Stimulated activated CD8-positive, alpha-beta memory T cell treated with anti-CD3 and anti-CD28 coated beads, Interleukin-4, amount 100 ng/mL, for 24 hours (primary cell): ENCODE data around the gene SLC1A1.
"Not testable (repeated sequence)": the region's sequence is repeated elsewhere in the genome, so short reads cannot be mapped to it uniquely, and the experiment has no call there.

ENCODE experiments used
- DNase-seq: peaks from one replicate; pipeline ENCODE4 v3.0.0-alpha.2; 2020; ENCODE audit warnings: low read depth

The SLC1A1 gene

GRCh38 chr9:4506490-4506889 is 16.2 kb downstream of the SLC1A1 start:
- no peak for DNase-seq

GRCh38 chr9:4507306-4508130 is 17.2 kb downstream of the SLC1A1 start:
- DNase-seq: no peak

DNA sequence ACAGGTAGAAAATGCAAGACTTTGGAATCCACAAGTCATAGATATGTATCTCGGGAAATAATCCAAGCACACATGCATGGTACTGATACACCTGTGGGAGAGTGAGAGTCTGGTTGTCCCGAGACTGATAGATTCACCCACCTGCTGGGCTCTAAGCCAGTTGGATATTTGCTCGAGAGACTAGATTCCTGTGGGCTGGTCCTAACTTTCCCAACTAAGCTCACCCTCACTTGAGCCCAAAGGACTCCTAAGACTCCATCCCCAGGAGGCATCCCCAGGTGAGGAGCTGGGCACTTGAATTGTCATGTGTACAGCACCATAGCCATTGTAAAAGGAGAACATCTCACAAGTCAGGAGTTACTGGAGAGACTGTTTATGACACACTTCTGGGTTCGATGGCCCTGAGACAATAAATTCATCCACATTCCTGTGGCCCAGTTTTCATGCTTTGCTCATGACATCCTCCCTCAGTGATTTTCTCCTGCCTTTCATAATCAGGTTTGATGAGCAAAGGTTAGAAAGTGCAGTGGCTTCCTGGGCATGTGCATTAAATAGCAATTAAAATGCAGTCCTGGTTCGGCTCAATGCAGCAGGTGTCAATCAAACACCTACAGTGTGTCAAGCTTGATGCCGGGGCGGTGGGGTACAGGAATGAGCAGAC is 18.1 kb downstream of the SLC1A1 start:
- DNase-seq: no peak

GRCh38 chr9:4508907-4509589 is 18.8 kb downstream of the SLC1A1 start:
- DNase-seq: no peak

GRCh38 chr9:4509590-4509984 is 19.3 kb downstream of the SLC1A1 start:
- DNase-seq: no peak

DNA sequence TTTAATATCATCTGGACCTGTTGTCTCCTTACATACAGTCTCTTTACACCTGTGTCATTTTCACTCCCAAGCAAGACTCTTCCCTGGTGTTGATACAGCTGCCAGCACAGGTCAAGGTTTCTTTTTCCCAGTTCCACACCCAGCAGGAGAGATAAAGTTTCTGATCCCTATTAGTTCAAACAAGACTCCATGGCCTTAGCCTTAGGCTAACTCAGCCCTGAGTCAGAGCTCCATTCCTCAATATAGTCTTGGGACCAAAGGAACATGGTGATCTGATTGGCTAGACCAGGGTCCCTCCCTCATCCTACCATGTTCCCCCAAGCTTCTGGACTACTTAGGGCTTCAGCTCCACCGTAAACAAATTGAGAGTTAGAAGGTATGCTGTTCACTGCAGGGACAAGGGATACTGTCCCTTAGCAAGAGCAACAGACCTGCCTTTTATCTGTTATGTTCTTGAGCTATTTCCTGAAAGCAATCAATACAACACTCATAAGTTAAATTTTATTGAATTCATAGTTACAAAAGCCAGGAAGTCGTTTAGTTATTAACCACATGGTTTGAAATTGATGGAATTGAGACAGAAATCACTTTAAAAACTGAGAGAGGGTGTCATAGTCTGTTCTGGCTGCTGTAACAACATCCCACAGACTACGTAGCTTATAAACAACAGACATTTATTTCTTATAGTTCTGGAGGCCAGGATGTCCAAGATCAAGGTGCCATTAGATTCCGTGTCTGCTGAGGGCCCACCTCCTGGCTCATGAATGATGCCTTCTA is 20.5 kb downstream of the SLC1A1 start:
- DNase-seq: no peak

DNA sequence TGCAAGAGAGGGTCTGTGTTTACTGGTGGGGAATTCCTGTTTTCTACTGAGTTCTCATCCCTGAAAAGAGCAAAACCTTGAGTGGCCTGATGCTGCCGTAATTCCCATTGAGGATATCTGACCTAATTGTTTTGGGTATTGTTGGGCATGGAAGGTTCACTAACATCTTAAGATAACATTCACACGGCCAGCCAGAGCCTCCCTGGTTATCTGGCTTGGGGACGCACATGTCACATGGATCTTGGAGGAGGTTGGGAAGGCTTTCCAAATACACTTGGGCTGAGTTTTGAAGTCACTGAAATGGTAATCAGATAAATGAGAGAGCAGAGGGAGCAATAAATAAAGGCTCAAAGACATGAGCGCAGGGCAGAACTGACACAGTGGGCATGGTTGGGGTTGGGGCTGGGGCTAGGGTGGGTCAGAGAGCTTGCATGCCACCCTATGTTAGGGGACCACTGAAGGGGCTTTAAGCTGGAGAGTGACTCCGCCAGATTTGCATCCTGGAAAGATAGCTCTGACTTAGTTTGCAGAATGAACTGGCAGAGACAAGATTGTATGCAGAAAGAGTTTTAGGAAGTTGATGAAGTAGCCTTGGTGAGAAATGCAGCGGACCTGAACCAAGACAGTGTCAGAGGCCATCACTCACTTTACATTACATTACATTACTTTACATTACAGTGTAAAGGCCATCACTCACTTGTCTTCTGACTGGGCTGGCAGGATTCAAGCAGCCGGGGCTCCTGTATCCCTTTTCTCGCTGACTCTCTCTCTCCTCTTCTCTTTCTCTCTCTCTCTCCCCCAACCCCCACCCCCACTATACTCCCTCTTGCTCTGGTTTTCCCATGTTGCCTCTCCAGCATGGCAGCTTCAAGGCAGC is 24.2 kb downstream of the SLC1A1 start:
- no peak for DNase-seq

DNA sequence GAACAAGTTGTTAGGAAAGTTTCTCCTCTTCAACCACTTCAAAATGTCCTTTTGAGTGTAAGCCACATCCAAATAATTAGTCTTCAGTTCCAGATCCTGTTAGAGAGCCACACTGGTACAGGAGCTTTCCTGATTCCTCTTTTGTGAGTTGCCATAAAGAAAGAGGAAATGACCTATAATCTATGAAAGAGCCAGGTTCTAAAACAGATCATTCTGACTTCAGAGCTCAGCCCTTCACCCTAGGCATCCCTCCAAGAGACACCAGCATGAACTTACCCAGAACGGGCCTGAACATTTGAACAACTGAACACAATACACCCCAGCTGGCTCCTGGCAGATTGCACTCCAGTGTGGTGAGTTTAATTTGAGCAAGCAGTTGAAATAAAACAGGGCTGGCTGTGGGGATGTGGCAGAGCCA is 25.7 kb downstream of the SLC1A1 start:
- no peak for DNase-seq

- no peak for DNase-seq
Measured at GRCh38 chr9:4517274-4517673, 27.0 kb downstream of the SLC1A1 start.

DNA sequence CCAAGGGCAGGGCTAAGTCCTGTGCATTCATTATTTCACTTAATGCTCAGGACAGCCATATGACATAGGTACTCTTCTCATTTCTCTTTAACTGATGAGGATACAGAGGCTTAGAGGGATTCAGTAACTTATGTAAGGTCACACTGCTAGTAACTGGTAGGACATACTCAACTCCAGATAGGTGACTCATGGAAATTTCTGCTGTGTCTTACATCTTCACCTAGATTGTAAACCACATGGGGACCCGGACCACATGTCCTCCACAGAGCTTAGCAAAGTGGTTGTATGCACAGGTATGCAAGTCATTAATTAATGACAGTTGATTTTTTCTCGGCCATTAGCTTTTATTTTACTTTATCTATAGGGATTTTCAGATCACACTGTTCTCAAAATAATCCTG is 29.3 kb downstream of the SLC1A1 start:
- no peak for DNase-seq

- no peak for DNase-seq
Measured at GRCh38 chr9:4520055-4520454, 29.8 kb downstream of the SLC1A1 start.

DNA sequence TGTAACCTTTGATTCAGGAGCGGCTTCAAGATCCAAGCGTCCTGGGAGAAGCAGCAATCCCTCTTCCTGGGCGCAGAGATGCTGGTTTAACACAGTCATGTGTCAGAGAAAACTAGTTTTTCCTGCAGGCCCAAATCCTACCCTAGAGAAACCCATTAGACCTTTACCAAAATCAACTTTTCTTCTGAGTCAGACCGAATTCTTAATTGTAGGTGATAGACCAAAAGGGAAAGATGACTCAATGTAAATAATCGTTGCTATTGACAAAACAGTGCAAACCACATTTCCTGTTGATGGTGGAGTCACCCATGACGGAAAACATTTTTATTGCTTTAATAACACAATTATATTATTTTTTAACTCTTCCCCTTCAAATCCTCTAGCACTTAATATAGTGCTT is 40.1 kb downstream of the SLC1A1 start:
- no peak for DNase-seq

DNA sequence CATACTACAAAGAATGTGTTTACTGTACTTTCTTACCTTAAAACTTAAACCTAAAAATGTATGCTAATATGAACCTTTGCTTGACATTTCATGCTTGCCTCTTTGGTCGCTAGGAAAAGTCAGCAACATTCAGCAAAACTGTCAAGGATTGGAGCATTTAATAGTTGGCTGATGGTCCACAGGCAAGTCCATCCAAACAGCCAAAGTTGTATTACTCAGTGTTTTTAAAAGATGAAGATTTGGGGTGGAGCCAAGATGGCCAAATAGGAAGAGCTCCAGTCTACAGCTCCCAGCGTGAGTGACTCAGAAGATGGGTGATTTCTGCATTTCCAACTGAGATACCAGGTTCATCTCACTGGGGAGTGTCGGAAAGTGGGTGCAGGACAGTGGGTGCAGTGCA is 40.6 kb downstream of the SLC1A1 start:
- not testable (repeated sequence) for DNase-seq

- DNase-seq: not testable (repeated sequence)
Measured at GRCh38 chr9:4531355-4531754, 41.1 kb downstream of the SLC1A1 start.

- DNase-seq: not testable (repeated sequence)
Measured at GRCh38 chr9:4533881-4534280, 43.6 kb downstream of the SLC1A1 start.

GRCh38 chr9:4536196-4536595 is 45.9 kb downstream of the SLC1A1 start:
- DNase-seq: not testable (repeated sequence)

DNA sequence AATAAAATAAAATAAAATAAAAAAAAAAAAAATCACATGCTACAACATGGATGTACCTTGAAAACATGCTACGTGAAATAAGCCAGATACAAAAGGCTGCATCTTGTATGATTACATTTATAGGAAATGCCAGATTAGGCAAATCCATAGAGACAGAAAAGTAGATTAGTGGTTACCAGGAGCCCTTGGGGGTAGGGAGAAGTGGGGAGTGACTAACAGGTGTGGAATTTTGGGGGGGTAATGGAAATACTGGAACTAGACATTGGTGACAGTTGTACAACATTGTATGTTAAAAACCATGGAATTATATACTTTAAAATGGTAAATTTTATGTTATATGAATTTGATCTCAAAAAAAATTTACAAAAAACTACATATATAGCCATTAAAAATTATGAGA is 47.3 kb downstream of the SLC1A1 start:
- no peak for DNase-seq

- DNase-seq: no peak
Measured at GRCh38 chr9:4538107-4538506, 47.8 kb downstream of the SLC1A1 start.

- no peak for DNase-seq
Measured at GRCh38 chr9:4538621-4539020, 48.4 kb downstream of the SLC1A1 start.

GRCh38 chr9:4540425-4540824 is 50.2 kb downstream of the SLC1A1 start:
- DNase-seq: no peak

DNA sequence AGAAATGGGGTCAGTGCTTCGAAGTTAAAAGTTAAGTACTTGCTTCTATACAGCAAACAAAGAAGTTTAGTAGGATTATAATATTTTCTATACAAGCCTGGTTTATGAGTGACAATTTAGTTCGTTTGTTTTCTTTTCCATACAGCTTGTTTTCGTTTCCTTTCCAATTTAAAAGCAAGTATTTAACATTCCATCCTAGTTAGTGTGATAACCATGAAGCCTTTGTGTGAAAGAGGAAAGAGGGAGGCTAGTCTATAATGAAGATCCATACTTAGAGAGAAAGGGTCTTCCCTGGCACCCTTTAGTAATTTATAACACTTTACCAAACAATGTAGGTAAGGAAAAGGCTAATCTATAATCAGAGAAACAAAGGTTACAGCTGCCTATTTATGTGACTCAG is 51.0 kb downstream of the SLC1A1 start:
- DNase-seq: no peak
